DMS 273 (cell line): ENCODE measurements around the gene PDK3.

Experiments
- DNase-seq: peaks from one replicate; lab custom pipeline; 2025; ENCODE audit not compliant: unreplicated experiment; lab: John Stamatoyannopoulos, UW

Gene PDK3

DNA sequence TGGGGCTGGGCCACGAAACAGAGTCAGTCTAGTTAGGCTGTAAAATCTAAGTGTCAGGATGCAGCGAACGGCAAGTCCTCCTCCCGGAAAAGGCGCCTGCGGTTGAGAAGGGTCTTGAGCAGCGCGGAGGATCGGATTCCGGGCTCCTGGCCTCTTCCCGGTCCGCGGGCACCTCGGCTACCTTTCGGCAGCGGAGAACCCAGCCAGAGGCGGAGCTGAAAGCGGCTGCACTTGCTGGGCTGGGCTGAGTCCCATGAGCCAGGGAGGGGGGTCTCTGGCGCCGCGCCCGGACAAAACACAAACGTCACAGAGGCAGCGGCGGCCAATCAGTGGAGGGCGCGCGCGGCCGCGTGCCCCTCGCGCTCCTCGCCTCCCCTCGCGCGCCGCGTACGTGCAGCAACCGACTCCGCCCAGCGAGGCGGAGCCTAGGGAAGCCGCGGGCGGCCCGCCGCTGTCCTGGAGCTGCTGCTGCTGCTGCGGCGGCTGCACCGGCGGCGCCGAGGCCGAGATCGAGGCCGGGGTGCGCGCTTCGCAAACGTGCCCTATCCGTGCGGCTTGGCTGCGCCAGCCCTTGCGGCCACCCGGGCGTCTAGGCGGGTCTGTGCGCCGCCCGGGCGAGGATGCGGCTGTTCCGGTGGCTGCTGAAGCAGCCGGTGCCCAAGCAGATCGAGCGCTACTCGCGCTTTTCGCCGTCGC lies at the start of gene PDK3:
TSS of gene PDK3 (plus strand) at position 451 of the 696 bp plus-strand sequence. CDS start at position 621, 170 bp downstream.
- peak; percentile 96 for DNase-seq

DNA sequence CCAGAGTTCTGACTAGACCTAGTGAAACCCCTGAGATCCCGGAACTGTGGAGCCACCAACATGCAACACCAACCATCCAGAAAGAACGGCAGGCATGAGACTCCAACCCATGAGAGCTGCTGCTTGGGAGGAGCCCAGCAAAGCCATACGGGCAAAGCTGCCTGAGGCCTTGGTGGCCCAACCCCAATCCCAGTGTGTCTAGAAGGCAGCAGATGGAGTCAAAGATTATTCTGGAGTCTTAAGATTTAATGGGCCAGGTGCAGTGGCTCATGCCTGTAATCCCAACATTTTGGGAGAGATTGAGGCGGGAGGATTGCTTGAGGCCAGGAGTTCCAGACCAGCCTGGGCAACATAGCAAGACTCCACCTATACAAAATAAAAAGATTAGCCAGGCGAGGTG lies 49.2 kb upstream of the PDK3 start:
- DNase-seq, result no peak

DNA sequence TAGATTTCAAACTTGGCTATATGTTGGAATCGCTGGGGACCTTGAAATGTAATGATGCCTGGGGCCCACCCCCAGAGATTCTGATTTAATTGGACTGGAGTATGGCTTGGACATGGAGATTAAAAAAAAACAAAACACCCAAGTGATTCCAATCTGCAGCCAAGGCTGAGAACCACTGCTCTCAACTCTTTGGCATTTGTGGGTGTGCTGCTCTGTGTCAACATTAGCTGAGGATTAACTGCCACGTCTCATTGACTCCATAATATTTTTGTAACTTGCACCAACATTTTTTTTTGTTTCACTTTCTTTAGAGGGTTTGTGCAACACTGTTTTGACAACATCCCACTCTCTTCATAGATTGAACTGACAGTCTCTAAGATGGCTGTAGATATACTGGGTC lies 41.1 kb upstream of the PDK3 start:
- DNase-seq, result no peak

DNA sequence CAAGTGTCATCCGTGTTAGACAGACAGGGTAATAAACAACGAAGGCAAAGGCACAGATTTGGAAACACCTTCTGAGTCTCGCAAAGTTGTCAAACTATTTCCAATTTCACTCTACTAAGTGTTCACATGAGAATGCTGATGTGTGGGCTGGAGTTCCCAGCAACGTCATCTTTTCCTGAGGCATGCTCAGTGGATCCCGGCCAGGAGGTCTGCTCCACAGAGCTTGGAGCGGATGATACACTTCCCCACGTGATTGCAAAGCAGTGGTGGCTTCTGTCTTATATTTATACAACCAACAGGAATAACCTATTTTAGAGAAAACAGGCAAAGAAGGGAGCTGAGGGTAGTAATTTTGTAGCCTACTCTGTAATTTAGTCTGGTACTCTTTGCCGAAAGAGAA lies 40.1 kb upstream of the PDK3 start:
- no peak for DNase-seq

DNA sequence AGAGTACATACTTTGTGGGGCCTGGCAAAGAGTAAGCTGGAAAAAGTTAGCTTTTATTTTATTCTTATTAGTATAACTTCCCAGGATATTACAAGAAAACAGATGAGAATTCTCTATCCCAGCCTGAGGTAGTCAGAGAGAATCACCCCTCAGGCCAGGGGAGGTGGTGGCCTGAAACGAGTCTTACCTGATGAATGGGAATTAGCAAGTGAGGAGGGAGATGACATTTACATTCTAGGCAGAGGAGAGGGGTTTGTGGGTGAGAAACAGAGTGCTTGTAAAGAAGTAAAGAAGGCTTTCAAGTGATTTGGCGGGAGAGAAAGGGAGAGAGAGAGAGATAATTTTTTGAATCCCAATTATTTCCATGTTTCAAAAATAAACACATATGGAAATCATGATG lies 39.3 kb upstream of the PDK3 start:
- no peak for DNase-seq

DNA sequence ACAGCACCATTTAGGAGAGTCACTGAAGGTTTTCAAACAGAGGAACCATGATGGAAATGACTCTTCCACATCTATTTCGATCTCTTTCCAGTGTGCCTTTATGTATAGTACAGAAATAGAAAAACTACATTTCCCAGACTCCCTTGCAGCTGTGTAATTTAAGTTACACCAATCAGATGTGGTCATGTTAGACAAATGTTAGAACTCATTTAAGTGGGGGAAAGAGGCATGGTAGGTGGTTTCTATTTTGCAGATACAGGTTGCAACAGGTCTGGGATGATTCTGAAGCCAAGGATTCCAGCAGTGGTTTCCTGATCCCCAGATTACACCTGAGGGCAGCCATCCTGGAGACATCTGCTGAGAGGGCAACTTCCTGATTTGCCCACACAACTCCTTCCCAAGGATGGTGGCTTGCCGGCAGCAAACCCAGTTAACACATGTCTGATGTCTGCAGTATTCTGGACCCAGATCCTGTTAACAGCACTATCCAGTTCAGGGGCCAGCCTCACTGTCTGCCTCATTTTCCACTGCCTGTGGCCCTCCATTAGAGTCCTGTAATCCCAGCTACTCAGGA lies 38.7 kb upstream of the PDK3 start:
- DNase-seq, result peak; percentile 31

DNA sequence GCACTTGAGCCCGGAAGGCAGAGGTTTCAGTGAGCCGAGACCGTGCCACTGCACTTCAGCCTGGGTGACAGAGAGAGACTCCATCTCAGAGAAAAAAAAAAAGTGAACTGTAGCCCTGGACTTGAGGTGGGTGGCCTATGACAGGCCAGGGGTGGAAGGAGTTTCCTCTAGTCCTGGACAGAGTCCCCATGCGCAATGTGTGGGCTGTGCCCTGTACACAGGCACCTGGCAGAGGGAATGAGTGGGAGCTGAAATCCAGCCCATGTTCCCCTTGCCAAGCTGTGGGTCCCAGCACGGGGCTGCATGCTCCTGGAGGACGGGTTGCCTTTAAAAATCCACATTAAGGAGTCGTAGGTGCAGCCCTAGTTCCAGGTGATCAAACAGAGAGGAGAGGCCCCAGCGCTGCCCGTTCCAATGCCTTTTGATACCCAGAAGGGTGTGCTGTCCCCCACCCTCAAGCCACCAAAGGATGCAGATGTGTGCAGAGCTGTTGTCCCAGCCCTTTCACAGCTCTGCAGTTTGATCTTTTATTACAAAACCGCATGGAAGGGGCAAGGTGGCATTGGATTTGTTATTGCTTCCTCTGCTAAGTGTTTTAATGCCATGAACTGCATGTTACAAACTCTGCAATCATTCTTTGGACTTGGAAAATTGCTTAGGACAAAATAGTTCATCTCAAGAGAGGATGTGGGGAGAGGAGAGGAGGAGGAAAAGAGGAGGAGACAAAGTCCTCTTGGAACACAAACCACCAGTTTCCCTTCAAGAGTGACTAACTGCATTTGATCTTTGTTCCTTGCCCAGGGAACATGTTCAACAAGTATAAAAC lies 38.0 kb upstream of the PDK3 start:
- DNase-seq, result no peak

DNA sequence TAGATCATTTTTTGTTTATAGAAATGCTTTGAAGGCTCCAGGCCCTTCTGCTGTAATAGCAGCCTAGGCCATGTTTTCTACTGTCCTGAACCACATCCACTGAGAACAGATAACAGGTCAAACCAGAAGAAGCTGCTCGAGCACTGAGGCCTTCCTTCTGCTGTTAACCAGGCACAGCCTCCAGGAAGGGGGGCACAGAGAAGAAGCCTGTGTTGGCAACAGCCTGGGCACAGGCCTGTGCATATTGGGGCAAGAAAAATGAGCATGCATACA lies 37.4 kb upstream of the PDK3 start:
- no peak for DNase-seq

DNA sequence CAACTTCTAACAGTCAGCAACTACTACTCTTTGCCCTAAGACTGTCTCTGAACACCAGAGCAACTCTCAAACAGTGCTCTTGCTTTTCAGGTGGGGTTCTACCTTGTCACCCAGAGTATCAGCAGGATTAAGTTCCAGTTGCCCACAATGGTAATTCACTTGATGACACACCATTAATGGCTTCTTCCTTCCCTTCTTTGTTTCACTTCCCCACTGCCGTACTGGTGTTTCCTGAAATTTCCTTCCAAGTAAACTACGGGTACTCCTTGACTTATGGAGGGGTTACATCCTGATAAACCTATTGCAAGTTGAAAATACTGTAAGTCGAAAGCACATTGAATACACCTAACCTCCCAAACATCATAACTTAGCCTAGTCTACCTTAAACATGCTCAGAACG lies 36.6 kb upstream of the PDK3 start:
- no peak for DNase-seq

DNA sequence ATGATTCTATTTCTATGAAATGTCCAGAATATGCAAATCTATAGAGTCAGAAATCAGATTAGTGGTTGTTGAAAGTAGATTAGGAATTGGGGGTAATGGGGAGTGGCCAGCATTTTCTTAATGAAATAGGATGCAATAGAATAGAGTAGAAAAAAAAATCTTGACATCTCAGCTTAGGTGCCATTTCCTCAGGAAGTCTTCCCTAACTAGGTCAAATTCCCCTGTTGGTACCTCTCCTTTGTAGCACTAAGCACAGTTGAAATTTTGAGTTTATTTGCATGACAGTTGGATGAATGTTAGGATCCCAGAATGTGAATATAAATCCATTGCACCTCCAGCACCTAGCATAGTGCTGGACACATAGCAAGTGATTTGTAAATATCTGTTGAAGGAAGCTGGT lies 30.0 kb upstream of the PDK3 start:
- DNase-seq, result no peak

DNA sequence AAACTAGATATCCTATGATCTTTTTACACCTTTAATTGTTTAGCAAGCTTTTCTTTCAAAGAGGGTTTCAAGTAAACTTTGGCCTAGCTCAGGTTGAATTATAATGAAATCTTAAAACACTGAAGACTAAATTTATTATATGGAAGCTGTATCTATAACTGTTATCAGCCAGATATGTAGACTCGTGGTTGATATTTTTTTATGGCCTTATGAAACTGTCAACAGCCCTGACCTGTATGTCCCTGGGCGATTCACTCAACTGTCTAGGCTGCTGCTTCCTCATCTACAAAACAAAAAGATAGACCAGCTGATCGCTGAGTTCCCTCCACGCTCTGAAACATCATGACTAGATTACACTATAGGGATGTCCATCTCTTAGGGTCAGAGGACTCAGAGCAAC lies 21.2 kb upstream of the PDK3 start:
- DNase-seq, result no peak

DNA sequence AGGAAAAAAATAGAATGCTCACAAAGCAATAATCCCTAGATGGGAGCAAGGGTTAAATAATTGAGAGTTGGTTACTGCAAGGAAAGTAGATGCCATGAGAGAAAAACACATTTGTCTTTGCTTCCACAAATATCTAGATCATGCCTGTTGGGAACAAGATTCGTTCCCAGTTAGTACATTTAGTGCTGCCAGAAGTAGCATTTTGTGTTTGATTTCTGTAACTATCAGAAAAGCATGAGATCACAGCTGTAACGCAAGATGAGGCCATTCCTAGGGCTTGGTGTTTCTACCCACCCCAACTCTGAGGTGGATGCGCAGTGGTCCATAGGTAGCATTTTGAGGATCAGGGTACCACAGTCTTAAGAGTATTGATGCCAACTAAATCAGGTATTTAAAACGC lies 20.4 kb upstream of the PDK3 start:
- DNase-seq, result no peak

DNA sequence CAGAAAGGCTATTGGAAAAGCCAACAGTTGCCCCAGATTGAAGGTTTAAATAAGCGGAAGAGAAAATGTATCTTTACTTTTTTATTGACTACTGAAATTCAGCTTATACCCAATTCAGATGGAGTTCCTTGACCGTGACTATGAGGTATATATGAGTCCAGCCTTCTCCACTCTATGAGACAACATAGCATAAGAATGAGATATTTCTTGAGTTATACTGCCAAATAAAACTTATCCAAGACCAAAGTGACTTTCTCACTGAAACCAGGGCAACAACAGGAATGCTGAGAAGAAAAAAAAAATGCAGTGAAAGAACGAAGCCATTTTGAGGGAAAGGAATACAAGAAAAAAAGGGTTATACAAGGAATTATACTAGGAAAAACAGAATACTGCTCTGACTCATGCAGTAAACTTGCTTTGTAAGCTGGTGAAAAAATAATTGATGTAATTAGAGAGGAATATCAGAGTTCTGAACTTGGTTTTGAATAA lies 16.3 kb upstream of the PDK3 start:
- DNase-seq, result no peak

DNA sequence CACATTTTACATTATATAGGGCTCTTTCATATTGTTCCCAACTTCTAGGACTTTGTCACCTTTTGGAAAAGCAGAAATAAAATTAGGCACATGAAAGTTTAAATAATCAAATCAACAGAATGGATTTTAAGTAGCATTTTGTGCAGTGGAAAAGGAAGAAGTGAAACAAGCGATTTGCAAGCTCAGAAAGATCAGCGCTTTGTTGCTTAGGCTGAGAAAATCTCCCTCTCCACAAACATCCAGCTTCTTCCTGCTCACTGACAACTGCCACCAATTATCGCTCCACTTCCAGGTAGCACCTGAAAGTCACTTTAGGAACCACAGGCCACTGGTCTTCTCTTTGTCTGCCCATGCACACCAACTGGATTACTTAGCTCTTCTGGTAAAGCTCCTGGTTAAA lies 2.0 kb upstream of the PDK3 start:
- no peak for DNase-seq

DNA sequence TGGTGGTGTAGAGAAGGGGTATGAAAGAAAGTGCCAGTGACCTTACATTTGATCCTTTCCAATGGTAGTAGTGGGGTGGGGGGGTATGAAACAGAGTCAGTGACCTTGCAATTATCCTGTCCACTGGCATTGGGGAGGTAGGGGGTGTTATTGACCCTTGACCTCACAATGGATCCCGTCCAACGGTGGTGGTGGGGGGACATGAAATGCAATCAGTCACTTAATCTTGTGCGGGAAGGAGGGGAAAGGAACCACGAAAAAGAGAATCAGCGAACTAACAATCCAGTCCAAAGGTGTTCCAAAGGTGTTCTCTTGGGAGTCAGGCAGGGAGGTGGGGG lies 619 bp upstream of the PDK3 start:
- DNase-seq, result no peak

DNA sequence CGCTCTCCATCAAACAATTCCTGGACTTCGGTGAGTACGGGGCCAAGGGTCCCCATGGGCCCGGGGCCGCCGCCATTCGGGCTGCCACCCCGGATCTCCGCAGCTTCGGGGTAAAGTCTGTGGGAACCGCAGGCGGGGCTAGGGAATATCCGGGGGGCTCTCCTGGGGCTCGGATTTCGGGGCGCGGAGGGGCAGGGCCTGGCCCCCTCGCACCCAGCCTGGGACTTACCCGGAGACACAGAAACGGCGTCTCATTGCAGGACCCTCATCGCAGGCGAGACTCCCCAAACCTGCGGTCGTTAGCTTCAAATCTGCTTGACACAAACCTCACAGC lies 413 bp downstream of the PDK3 start:
- peak; percentile 40 for DNase-seq

DNA sequence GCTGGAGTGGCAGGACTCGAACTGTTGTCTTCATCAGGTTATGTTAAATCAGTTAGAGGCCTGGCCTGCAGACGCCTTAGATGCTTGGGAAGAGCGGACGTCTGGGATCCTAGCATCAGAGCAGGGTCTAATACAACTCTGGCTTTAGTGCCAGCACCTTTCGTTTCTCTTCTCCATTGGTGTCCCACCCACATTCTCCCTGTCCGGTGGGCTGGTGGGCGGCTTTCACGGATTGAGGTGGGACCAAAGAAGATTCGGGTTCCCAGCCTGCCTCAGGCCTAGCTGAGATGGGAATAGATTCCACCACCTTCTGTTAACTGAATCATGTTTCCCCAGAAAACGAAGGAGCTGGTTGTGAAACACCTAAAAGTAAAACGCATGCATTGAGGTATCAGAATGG lies 939 bp downstream of the PDK3 start:
- DNase-seq, result peak; percentile 35

DNA sequence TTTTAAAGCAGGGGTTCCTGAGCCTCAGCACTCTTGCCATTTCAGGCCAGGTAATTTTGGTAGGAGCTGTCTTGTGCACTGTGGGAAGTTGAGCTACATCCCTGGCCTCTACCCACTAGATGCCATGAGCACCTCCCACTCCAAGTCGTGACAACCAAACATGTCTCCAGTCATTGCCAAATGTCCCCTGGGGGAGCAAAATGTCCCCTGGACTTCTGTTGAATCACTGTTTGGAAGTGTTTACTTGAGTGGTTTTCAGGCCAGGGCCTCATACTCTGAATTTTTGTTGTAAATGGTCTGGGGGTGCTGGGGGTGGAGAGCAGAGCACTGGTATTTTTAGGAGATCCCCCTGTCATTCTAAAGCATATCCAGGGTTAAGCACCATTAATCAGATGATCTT lies 3.2 kb downstream of the PDK3 start:
- no peak for DNase-seq

DNA sequence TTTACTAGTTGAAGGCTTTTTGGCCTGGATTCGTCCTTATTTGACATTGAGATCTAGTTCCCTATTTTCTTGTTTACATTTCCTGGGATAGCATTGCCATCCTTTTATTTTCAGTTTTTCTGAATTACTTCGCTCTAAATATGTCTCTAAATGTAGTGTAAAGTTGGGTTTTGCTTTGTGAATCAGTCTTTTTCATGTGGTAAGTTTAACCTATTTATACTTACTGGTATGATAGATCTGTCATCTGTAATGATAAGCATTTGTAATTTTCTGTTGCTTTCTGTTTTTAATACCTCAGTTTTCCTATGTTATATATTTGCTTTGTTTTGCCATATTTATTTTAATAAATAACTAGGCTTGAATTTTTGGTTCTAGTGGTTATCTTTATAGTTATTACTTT lies 6.7 kb downstream of the PDK3 start:
- DNase-seq, result no peak

DNA sequence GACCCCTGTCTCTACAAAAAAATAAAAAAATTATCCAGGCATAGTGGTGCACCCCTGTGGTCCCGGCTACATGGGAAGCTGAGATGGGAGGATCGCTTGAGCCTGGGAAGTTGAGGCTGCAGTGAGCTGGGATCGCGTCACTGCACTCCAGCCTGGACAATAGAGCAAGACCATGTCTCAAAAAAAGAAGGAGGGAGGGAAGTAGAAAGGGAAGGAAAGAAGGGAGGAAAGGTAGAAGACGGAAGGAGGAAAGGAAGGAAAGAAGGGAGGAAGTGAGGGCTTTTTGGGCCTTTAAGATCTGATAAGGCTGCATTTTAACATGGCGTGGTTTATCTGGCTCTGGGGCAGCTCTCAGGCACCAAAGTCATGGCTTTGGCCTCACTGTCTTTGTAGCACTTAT lies 10.4 kb downstream of the PDK3 start:
- no peak for DNase-seq

DNA sequence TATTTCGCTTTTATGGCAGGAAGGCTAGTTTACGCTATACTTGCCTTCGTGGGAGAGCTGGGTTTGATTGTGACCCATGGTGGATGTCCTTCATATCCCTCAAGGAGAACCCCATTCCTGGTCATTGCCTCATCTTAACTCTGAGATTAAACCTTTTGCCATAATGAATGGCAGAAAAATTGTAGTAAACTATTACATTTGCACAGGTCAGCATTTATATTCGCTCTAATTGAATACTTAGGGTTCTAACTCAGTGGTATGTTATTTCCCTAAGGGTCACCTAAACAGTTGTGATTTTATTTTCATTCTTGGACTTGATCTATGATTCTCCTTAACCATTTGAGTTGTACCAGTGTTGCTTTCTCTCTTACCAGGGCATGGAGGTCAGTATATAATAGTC lies 13.4 kb downstream of the PDK3 start:
- DNase-seq, result no peak

DNA sequence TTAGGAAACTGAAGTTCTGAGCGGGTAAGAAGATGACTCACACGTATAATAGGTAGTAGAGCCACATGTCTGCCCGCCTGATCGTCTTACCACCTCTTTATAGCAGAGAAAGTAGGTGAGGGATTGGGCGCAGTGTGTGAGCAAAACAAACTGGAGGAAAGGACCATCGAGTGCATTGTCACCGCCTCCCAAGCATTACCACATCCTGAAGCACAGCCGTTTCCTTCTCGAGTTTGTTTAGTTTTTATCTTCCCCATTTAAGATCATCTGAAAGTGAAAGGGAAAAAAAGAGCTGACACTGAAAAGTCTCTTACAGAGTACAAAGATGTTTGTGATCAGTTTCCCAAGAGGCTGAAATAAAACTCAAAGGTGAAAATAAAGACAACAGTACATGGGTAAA lies 14.8 kb downstream of the PDK3 start:
- peak; percentile 10 for DNase-seq

DNA sequence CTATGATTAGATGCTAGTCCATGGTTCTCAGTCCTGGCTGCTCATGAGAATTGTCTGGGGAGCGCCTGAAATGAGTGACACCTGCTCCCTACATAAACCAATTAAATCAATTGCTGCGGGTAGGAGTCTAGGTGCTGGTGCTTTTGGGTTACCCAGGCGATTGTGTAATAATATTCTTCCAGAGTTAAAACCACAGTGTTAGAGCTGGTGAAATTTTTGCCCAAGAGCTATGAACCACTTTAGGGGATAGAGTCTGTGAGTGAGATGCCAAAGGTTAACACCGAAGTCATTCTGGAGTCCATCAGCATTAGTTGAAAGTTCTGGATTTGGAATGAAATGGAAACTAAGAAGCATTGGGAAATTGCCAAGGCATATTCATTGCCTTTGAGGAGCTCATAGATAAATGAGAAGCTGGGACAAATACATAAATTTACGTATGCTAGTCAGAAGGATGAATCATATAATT lies 15.3 kb downstream of the PDK3 start:
- no peak for DNase-seq
